Cardiac ventricle fibroblast (primary cell): Measurements from ENCODE around the gene CARMIL3. TPM values are rescaled to one million over a fixed set of nuclear protein-coding genes. Genes with fewer than 3 reads are reported as not detected.

Experiments used
- total RNA-seq: library from RNA; depleted of rRNA; stranded (reverse); fragments of >200 nt; gene quantifications from 2 replicates; pipeline ENCODE4 v1.2.3, GENCODE V29; 2015

Gene CARMIL3
- not detected in 2 replicates for total RNA-seq

GRCh38 chr14:24051789-24052655, at the start of gene CARMIL3:
Gene CARMIL3 (plus strand): TSS chr14:24052009. CDS start chr14:24052154, 145 bp downstream.

GRCh38 chr14:24071144-24071697, 19.4 kb downstream of the CARMIL3 start, which contains the start of gene CPNE6:
Gene CPNE6 (plus strand): TSS chr14:24071562. CDS start chr14:24072937, 1,375 bp downstream.

GRCh38 chr14:24093901-24094840, 42.4 kb downstream of the CARMIL3 start, which contains the start of gene PCK2:
Gene PCK2 (plus strand): TSS chr14:24094311. CDS start chr14:24094406, 95 bp downstream.

GRCh38 chr14:24114532-24115421, 63.0 kb downstream of the CARMIL3 start, which contains the start of the genes DCAF11 and NRL:
Gene DCAF11 (plus strand): TSS chr14:24114777. CDS start chr14:24115595, 818 bp downstream.
Gene NRL (minus strand): TSS chr14:24114949. CDS start chr14:24082848, 32,101 bp downstream.

Other genes starting within 250 kb of the CARMIL3 start
- gene DHRS4, start 98.2 kb upstream of the CARMIL3 start, total RNA-seq = 46.2 and 53.2 TPM in 2 replicates
- 8.2 and 13.2 TPM in 2 replicates for gene DHRS4L2, start 63.1 kb upstream of the CARMIL3 start, total RNA-seq
- not detected in 2 replicates for gene CPNE6, start 19.6 kb downstream of the CARMIL3 start, total RNA-seq
- 8.2 and 11.6 TPM in 2 replicates for gene PCK2, start 42.3 kb downstream of the CARMIL3 start, total RNA-seq
- gene DCAF11, start 62.8 kb downstream of the CARMIL3 start, total RNA-seq = 41.8 and 49.5 TPM in 2 replicates
- 0.73 and 0.75 TPM in 2 replicates for gene NRL, start 62.9 kb downstream of the CARMIL3 start, total RNA-seq
- gene FITM1, start 78.7 kb downstream of the CARMIL3 start, total RNA-seq = 0.20 TPM in 1 of 2 replicates, not detected in the other
- 123 and 136 TPM in 2 replicates for gene PSME1, start 84.2 kb downstream of the CARMIL3 start, total RNA-seq
- 8.3 and 10.2 TPM in 2 replicates for gene EMC9, start 89.6 kb downstream of the CARMIL3 start, total RNA-seq
- 52.9 and 82.8 TPM in 2 replicates for gene PSME2, start 94.6 kb downstream of the CARMIL3 start, total RNA-seq
- 50.1 and 66.3 TPM in 2 replicates for gene RNF31, start 95.5 kb downstream of the CARMIL3 start, total RNA-seq
- gene IRF9, start 109.3 kb downstream of the CARMIL3 start, total RNA-seq = 30.3 and 35.5 TPM in 2 replicates
- gene REC8, start 120.1 kb downstream of the CARMIL3 start, total RNA-seq = 0.25 and 1.1 TPM in 2 replicates
- 33.4 and 39.3 TPM in 2 replicates for gene IPO4, start 136.8 kb downstream of the CARMIL3 start, total RNA-seq
- 73.6 and 75.1 TPM in 2 replicates for gene TM9SF1, start 143.4 kb downstream of the CARMIL3 start, total RNA-seq
- gene TSSK4, start 153.7 kb downstream of the CARMIL3 start, total RNA-seq = not detected in 2 replicates
- 31.4 and 43.9 TPM in 2 replicates for gene CHMP4A, start 161.5 kb downstream of the CARMIL3 start, total RNA-seq
- gene MDP1, start 164.1 kb downstream of the CARMIL3 start, total RNA-seq = 10.2 and 11.2 TPM in 2 replicates
- 96.5 and 125 TPM in 2 replicates for gene NEDD8, start 180.4 kb downstream of the CARMIL3 start, total RNA-seq
- gene GMPR2, start 180.9 kb downstream of the CARMIL3 start, total RNA-seq = 49.8 and 65.4 TPM in 2 replicates
- 22.0 and 32.4 TPM in 2 replicates for gene TINF2, start 190.6 kb downstream of the CARMIL3 start, total RNA-seq
- gene TGM1, start 211.2 kb downstream of the CARMIL3 start, total RNA-seq = 0.06 and 0.73 TPM in 2 replicates
- gene RABGGTA, start 219.6 kb downstream of the CARMIL3 start, total RNA-seq = 13.7 and 17.5 TPM in 2 replicates
- gene DHRS1, start 247.8 kb downstream of the CARMIL3 start, total RNA-seq = 10.7 and 26.9 TPM in 2 replicates
- 9.2 and 9.9 TPM in 2 replicates for gene NOP9, start 247.8 kb downstream of the CARMIL3 start, total RNA-seq